Osteocyte (in vitro differentiated cells): Measurements from ENCODE around the gene UBE2S. TPM values are rescaled to one million over a fixed set of nuclear protein-coding genes. Genes with fewer than 3 reads are reported as not detected.

Source experiments
- DNase-seq: peaks from one replicate; pipeline ENCODE4 v3.0.0; 2021; ENCODE audit warnings: mixed read lengths; ENCODE audit not compliant: unreplicated experiment; ENCODE audit errors: extremely low spot score
- H3K27ac Mint-ChIP-seq: one replicate; pipeline ENCODE4 v1.8.0; 2021; ENCODE audit warnings: mild to moderate bottlenecking, mixed read lengths; ENCODE audit not compliant: unreplicated experiment
- H3K27me3 Mint-ChIP-seq: one replicate; pipeline ENCODE4 v1.8.0; 2021; ENCODE audit warnings: mixed read lengths; ENCODE audit not compliant: unreplicated experiment
- H3K36me3 Mint-ChIP-seq: one replicate; pipeline ENCODE4 v1.8.0; 2021; ENCODE audit warnings: mixed read lengths; ENCODE audit not compliant: unreplicated experiment
- H3K4me1 Mint-ChIP-seq: one replicate; pipeline ENCODE4 v1.8.0; 2021; ENCODE audit warnings: mixed read lengths; ENCODE audit not compliant: unreplicated experiment
- H3K4me3 Mint-ChIP-seq: one replicate; pipeline ENCODE4 v1.8.0; 2021; ENCODE audit warnings: mild to moderate bottlenecking, moderate library complexity, mixed read lengths; ENCODE audit not compliant: unreplicated experiment
- H3K9me3 Mint-ChIP-seq: one replicate; pipeline ENCODE4 v1.8.0; 2021; ENCODE audit warnings: mixed read lengths; ENCODE audit not compliant: unreplicated experiment
- total RNA-seq: library from RNA; stranded (reverse); gene quantifications from 2 replicates; pipeline ENCODE4 v1.2.1, GENCODE V29; 2021
- TF ChIP-seq, protein P1 (sequence below): fragments of 200-600 bp; sonication (generic); IDR thresholded peaks from 2 replicates; pipeline ENCODE4 v1.5.0; 2021; ENCODE audit warnings: antibody characterized with exemption, mild to moderate bottlenecking, moderate library complexity

Gene UBE2S
- total RNA-seq, 1 donor from 2014 or later: 71.1 TPM

DNA sequence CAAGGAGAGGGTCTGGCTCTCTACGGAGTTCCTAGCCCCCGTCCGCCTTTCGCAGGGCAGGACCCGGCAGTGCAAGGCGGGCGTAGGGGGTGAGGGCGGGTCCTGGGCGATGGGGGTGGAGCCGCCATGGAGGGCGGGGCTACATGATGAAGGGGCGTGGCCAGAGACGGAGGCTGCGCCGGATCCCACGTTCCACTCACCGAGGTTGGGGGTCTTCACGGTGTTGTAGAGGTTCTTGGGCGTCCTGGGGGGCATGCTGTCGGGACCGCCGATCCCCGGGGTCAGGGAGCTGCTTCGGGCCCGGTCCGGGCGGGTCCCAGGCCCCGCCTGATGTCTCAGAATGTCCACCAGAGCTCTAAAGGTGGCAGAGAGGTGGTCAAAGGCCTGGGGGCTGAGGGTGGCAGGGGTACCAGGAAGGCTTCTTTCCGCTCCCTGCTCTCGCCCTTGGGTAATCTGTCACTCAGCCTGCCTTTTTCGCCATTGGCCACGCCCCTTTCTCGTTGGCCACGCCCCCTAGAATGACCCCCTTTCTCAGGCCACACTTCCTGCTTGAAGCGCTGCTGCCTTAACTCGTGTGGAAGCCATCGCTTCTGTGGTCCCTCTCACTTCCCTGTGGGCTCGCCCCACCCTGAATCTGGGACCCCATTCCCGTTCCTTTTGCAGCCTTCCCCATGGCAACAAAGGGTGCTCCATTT, 33.0 kb upstream of the UBE2S start:
- Mint-ChIP-seq H3K36me3 (peaks cover 4% of the 10 kb centered on the region), H3K27me3 (peaks cover 55% of the 10 kb centered on the region), H3K27ac (no peak overlapping the region), H3K4me3 (no peak overlapping the region), H3K9me3 (no peaks in the 10 kb centered on the region), H3K4me1 (peaks cover 10% of the 10 kb centered on the region)
- DNase-seq: no peak
- TF ChIP-seq, protein P1, sequence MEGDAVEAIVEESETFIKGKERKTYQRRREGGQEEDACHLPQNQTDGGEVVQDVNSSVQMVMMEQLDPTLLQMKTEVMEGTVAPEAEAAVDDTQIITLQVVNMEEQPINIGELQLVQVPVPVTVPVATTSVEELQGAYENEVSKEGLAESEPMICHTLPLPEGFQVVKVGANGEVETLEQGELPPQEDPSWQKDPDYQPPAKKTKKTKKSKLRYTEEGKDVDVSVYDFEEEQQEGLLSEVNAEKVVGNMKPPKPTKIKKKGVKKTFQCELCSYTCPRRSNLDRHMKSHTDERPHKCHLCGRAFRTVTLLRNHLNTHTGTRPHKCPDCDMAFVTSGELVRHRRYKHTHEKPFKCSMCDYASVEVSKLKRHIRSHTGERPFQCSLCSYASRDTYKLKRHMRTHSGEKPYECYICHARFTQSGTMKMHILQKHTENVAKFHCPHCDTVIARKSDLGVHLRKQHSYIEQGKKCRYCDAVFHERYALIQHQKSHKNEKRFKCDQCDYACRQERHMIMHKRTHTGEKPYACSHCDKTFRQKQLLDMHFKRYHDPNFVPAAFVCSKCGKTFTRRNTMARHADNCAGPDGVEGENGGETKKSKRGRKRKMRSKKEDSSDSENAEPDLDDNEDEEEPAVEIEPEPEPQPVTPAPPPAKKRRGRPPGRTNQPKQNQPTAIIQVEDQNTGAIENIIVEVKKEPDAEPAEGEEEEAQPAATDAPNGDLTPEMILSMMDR: no peak

- Mint-ChIP-seq H3K36me3 (peaks cover 2% of the 10 kb centered on the region), H3K4me3 (no peak overlapping the region), H3K27me3 (peaks cover 43% of the 10 kb centered on the region), H3K27ac (no peak overlapping the region), H3K4me1 (peaks cover 10% of the 10 kb centered on the region), H3K9me3 (no peaks in the 10 kb centered on the region)
- TF ChIP-seq, protein P1: no peak
- no peak for DNase-seq
Observed at GRCh38 chr19:55439052-55439451, 31.5 kb upstream of the UBE2S start.

DNA sequence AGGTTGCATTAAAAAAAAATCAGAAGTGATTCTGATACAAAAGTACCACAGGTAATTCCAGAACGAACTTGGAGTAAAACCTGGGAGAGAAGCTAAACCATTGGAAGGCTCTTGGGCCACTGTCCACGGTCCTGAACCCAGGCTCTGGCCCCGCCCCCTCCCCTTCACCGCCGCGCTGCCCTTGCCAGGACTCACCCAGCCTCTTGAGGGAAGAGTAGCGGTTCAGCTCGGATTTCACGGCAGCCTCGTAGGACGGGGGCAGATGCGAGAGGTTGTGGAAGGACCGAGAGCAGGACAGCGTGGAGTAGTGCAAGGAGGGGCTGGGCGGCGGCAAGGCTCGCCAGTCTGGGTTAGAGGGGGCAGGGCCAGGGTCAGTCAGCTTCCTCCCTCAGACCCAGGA, 29.8 kb upstream of the UBE2S start:
- TF ChIP-seq, protein P1: no peak
- peaks cover 8% of the 10 kb centered on the region for H3K4me1 Mint-ChIP-seq
- peaks cover 32% of the 10 kb centered on the region for H3K27me3 Mint-ChIP-seq
- H3K4me3 Mint-ChIP-seq: no peak overlapping the region
- DNase-seq: no peak
- H3K27ac Mint-ChIP-seq: no peak overlapping the region
- peaks cover 2% of the 10 kb centered on the region for H3K36me3 Mint-ChIP-seq
- H3K9me3 Mint-ChIP-seq: no peaks in the 10 kb centered on the region

GRCh38 chr19:55436847-55437246, 29.3 kb upstream of the UBE2S start:
- Mint-ChIP-seq H3K27ac (no peak overlapping the region), H3K27me3 (peaks cover 30% of the 10 kb centered on the region), H3K9me3 (no peaks in the 10 kb centered on the region), H3K4me3 (no peak overlapping the region), H3K4me1 (peaks cover 8% of the 10 kb centered on the region), H3K36me3 (peaks cover 2% of the 10 kb centered on the region)
- no peak for DNase-seq
- TF ChIP-seq, protein P1: no peak

GRCh38 chr19:55435020-55435419, 27.4 kb upstream of the UBE2S start:
- Mint-ChIP-seq H3K9me3 (no peaks in the 10 kb centered on the region), H3K36me3 (no peaks in the 10 kb centered on the region), H3K27ac (no peak overlapping the region), H3K4me3 (no peak overlapping the region), H3K4me1 (no peaks in the 10 kb centered on the region), H3K27me3 (peaks cover 15% of the 10 kb centered on the region)
- TF ChIP-seq, protein P1: no peak
- no peak for DNase-seq
